GM13976 (cell line): ENCODE measurements around the gene ZIC2.

ENCODE experiments used
- DNase-seq: peaks from one replicate; pipeline ENCODE4 v3.0.0; 2012; ENCODE audit warnings: low spot score
- in situ Hi-C: fragments of 300-500 bp; cut with MboI; formaldehyde crosslinking; loops from one replicate; pipeline ENCODE4 v1.12.0; 2022; ENCODE audit warnings: low sequenced_read_pairs, mixed read lengths, inconsistent platforms; ENCODE audit not compliant: unreplicated experiment
- TF ChIP-seq, protein P1 (sequence below): IDR thresholded peaks from 2 replicates; pipeline ENCODE4 v1.5.1; 2012; ENCODE audit warnings: borderline replicate concordance, mild to moderate bottlenecking; ENCODE audit not compliant: insufficient read depth; ENCODE audit errors: extremely low read depth, missing control alignments, control extremely low read depth

The ZIC2 gene

DNA sequence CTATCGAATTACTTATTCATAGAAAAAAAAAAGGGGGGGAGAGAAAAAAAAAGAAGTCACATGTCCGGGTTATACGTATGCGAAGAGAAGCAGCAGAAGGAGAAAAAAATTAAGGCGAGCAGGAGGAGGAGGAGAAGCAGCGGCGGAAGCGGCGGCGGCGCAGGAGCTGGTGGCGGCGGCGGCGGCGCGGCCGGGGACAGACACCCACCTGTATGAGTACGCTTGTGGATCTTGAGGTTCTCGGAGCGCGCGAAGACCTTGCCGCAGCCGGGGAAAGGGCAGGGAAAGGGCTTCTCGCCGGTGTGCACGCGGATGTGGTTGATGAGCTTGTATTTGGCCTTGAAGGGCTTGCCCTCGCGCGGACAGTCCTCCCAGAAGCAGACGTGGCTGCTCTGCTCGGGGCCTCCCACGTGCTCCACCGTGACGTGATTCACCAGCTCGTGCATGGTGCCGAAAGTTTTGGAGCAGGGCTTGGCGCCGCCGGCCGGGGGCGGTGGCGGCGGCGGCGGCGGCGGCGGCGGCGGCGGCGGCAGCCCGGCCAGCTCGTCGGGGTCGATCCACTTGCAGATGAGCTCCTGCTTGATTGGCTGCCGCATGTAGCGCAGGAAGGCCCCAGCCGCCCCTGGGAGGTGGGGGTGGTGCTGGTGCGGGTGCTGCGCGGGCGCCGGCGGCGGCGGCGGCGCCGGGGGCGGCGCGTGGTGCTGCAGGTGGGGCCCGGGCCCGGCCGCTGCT is 11.5 kb upstream of the ZIC2 start:
- DNase-seq, result no peak
- in situ Hi-C loops, result no loop called here
- TF ChIP-seq, protein P1, sequence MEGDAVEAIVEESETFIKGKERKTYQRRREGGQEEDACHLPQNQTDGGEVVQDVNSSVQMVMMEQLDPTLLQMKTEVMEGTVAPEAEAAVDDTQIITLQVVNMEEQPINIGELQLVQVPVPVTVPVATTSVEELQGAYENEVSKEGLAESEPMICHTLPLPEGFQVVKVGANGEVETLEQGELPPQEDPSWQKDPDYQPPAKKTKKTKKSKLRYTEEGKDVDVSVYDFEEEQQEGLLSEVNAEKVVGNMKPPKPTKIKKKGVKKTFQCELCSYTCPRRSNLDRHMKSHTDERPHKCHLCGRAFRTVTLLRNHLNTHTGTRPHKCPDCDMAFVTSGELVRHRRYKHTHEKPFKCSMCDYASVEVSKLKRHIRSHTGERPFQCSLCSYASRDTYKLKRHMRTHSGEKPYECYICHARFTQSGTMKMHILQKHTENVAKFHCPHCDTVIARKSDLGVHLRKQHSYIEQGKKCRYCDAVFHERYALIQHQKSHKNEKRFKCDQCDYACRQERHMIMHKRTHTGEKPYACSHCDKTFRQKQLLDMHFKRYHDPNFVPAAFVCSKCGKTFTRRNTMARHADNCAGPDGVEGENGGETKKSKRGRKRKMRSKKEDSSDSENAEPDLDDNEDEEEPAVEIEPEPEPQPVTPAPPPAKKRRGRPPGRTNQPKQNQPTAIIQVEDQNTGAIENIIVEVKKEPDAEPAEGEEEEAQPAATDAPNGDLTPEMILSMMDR, result no peak

DNA sequence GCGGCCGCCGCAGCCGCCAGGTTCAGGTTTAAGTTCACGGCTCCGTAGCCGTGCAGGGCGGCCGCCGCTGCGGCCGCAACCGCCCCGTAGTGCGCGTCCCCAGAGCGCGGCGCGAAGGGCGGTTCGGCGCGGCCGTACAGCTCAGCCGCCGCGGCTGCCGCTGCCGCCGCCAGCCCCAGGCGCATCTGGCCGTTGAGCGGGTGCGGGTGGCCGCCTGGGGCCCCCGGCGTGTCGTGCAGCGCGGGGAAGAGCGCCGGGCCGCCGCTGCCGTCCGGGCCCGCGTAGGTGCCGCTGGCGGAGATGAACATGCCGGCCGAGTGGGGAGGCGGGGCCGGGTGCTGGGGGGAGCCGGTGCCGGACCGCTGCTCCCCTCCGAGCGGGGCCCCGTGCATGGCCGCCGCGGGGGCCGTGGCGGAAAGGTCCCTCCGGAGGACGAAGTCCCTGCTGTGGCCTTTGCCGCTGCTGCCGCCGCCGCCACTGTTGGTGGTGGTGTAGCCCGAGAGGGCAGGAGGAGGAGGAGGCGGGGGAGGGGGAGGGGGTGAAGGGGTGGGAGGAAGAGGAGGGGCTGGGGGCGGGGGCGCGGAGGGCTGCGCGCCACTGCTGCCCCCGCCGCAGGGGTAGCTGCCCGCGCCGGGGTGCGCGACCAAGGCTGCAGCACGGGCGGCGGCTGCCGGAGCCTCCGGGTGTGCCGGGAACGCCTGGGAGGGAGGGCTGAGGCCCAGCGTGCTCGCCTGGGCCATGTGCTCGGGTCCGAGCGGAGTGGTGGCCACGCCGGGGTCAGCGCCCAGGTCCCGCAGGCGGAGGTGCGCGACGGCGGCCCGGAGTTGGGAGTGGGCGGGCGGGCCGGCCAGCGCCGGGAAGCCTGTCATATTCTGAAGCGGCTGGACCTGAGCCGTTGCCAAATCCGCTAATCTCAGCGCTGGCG is 10.7 kb upstream of the ZIC2 start:
- in situ Hi-C loops, result no loop called here
- TF ChIP-seq, protein P1, result no peak
- no peak for DNase-seq

DNA sequence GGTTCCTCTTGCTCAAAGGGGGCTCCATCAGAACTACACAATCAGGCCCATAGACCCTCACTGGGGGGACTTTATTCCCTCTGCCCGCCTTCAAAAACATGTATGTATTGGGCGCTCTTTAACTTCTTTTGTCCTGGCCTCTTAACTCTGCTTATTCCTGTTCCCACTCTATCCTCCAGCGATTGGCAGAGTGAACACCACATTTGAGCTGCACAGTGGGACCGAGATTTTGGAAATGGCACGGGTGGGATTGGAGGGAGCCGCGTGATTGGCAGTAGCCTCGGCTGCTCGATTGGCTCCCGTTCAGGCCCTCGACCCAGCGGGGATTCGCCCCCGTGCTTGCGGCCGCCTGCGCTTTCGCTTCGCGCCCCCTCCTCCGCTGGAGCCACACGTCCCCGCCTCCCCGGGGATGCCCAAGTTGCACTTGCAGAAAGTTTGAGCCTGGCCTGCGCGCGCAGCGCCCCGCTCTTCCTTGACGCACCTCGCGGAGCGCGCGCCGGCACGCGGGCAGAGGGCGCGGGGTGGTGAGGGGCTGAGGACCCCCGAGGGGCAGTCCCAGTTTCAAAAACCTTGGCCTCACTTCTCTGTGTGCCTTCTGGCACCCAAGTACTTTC is 9.9 kb upstream of the ZIC2 start, which contains the start of gene ZIC5:
Gene ZIC5, minus strand, starts transcription at position 192 of the 614 bp plus-strand sequence. Its CDS starts 164 bp downstream, at position 28.
- TF ChIP-seq, protein P1, result no peak
- in situ Hi-C loops, result no loop called here
- no peak for DNase-seq

DNA sequence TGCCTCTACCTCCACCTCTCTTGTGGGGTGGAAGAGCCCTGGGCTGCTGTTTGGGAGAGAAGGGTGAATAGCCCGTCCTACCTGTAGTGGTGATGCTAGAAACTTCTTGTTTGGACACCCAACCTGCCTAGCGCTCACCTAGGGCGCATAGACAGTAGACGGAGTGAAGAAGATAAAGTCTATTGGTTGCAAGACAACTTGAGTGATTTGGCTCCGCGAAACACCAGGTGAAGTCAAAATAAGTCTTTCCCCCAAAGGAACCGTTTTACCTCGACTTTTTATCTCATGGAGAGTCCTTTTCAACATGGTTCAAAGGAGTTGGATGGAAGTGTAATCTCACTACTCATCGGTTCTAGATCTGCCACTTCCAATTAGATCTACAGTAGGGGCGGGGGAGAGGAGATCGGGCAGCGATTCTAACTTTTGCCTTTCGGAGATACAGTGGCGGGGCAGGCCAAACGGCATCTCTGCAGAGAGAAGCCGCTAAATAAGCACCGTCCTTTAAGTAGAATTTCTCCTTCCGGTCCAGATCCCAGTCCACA is 9.3 kb upstream of the ZIC2 start:
- DNase-seq, result no peak
- in situ Hi-C loops, result no loop called here
- TF ChIP-seq, protein P1, result no peak

DNA sequence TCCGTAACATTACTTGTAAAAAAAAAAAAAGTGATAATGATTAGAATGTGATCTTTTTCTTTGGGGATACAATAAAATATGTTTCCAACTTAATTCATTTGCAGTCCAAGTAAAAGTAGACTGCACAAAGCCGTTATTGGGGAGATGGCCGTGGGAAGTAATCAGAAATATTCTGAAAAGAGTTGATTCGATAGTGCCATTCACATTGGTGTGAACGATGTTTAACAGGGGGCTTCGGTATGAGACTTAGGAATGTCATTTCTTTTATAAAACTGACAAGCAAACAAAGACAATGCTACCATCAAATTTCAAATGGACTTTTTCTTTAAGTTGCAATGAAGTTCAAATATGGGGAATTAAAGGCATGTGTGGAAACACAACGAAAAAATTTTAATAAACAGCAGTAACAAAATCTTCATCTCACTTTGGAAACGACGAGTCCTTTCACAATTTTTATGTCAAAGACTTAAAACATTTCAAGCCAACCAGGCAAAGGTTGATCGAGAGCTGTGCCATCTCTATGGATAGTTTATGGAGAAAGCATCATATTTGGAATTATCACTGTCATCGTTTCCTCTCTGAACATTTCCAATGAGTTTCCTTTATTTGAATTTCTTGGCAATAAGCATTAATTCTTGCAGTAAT is 8.3 kb upstream of the ZIC2 start:
- no peak for DNase-seq
- TF ChIP-seq, protein P1, result no peak
- in situ Hi-C loops, result no loop called here

DNA sequence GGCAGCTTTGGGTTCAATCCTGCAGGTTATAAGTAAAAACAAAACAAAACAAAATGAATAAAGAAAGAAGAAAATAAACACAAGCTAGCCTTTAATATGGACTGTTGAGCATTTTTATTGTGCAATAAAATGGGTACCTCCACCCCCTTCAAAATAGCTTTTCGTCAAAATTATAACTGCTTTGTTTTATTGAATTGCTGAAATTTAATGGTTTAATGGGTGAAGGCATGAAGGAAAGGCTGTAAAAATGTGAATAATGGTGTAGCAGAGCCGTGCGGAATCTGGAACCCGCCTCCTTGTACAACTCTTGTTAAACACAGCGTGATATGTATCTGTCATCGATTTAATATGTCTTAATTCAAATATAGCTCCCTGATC is 7.8 kb upstream of the ZIC2 start:
- DNase-seq, result no peak
- TF ChIP-seq, protein P1, result no peak
- in situ Hi-C loops, result no loop called here
